Choroid plexus epithelial cell (primary cell): Measurements from ENCODE around the gene WDR5B.
A peak's percentile ranks its signal among the peaks of the same experiment; 100 is the strongest.

Experiments
- DNase-seq: peaks from one replicate; pipeline ENCODE4 v3.0.0-alpha.2; 2010; ENCODE audit warnings: low read depth
- H3K4me3 ChIP-seq: 2 replicates; pipeline ENCODE4 v1.5.1; 2011; ENCODE audit warnings: low read depth, mild to moderate bottlenecking, control low read depth, low read length, moderate library complexity
- CTCF ChIP-seq: conservative IDR thresholded peaks from 2 replicates; pipeline ENCODE4 v1.5.1; 2011; ENCODE audit warnings: low read depth, mild to moderate bottlenecking, control low read depth, inconsistent platforms, low read length, moderate library complexity

WDR5B gene

GRCh38 chr3:122421836-122422235 is 6.0 kb upstream of the WDR5B start:
- no peak for DNase-seq
- no peak for TF ChIP-seq CTCF

GRCh38 chr3:122421101-122421500 is 5.2 kb upstream of the WDR5B start:
- no peak for DNase-seq
- H3K4me3 ChIP-seq = no peak overlapping the region
- no peak for TF ChIP-seq CTCF

More at GRCh38 chr3:122421836-122422235, 6.0 kb upstream of the WDR5B start:
- H3K4me3 ChIP-seq = no peak overlapping the region

- peak overlapping the region; percentile 90 for H3K4me3 ChIP-seq
- peak; percentile 26 for DNase-seq
- no peak for TF ChIP-seq CTCF
Observed at GRCh38 chr3:122416966-122417365, 1.1 kb upstream of the WDR5B start.

- peak; percentile 72 for DNase-seq
- no peak for TF ChIP-seq CTCF
- peak overlapping the region; percentile 90 for H3K4me3 ChIP-seq
Observed at GRCh38 chr3:122415104-122415744, 638 bp downstream of the WDR5B start.

- no peak for DNase-seq
- no peak for TF ChIP-seq CTCF
- no peak overlapping the region for H3K4me3 ChIP-seq
Observed at GRCh38 chr3:122414391-122414790, 1.5 kb downstream of the WDR5B start.

- no peak overlapping the region for H3K4me3 ChIP-seq
- DNase-seq = no peak
- no peak for TF ChIP-seq CTCF
Observed at GRCh38 chr3:122410639-122411038, 5.2 kb downstream of the WDR5B start.

GRCh38 chr3:122410111-122410510 is 5.8 kb downstream of the WDR5B start:
- no peak overlapping the region for H3K4me3 ChIP-seq
- TF ChIP-seq CTCF = no peak
- DNase-seq = no peak
